ENCODE results near the gene MALL. TPM values are rescaled to one million over a fixed set of nuclear protein-coding genes. Genes with fewer than 3 reads are reported as not detected.

Gene MALL
- polyA plus RNA-seq, 4 donors = 123 to 199 (median 172) TPM

GRCh38 chr2:110146945-110147332, 31.3 kb upstream of the MALL start:
- WGBS, 3 donors = 88 to 91% (median 89%) methylated on average over 2 of the region's 2 CpGs
- no peak for FAIRE-seq
- Histone ChIP-seq H3K27ac (ENCODE audit: low read depth in 1 of 3, low read length in 2 of 3) (no peak overlapping the region), H3K4me3 (ENCODE audit: low read depth in 1 of 3, low read length in 3 of 3) (no peak overlapping the region), H3K27me3 (ENCODE audit: control insufficient read depth in 3 of 3, insufficient read depth in 3 of 3, low read length in 3 of 3) (no peaks in the 10 kb centered on the region), H3K9me3 (ENCODE audit: control insufficient read depth in 2 of 2, insufficient read depth in 1 of 2, low read depth in 1 of 2, low read length in 1 of 2) (no peaks in the 10 kb centered on the region), H3K4me1 (ENCODE audit: control insufficient read depth in 3 of 3, insufficient read depth in 2 of 3, low read depth in 1 of 3, low read length in 2 of 3) (peaks cover 0 to 15% (median 3%) of the 10 kb centered on the region in 3 donors), H3K36me3 (ENCODE audit: control insufficient read depth in 3 of 3, insufficient read depth in 2 of 3, low read depth in 1 of 3, low read length in 3 of 3) (no peaks in the 10 kb centered on the region)
- DNase-seq = no peak

- no peak for FAIRE-seq
- peak; percentile 31 to 64 for DNase-seq
Measured at GRCh38 chr2:110146183-110146944, 30.7 kb upstream of the MALL start.

GRCh38 chr2:110143982-110144381, 28.4 kb upstream of the MALL start:
- FAIRE-seq (no peak), DNase-seq (no peak)
- H3K9me3 ChIP-seq (ENCODE audit: control insufficient read depth in 2 of 2, insufficient read depth in 1 of 2, low read depth in 1 of 2, low read length in 1 of 2) = no peaks in the 10 kb centered on the region
- no peak overlapping the region for H3K4me3 ChIP-seq (ENCODE audit: low read depth in 1 of 3, low read length in 3 of 3)
- no peaks in the 10 kb centered on the region for H3K36me3 ChIP-seq (ENCODE audit: control insufficient read depth in 3 of 3, insufficient read depth in 2 of 3, low read depth in 1 of 3, low read length in 3 of 3)
- H3K27me3 ChIP-seq (ENCODE audit: control insufficient read depth in 3 of 3, insufficient read depth in 3 of 3, low read length in 3 of 3) = no peaks in the 10 kb centered on the region
- peaks cover 0 to 15% (median 3%) of the 10 kb centered on the region in 3 donors for H3K4me1 ChIP-seq (ENCODE audit: control insufficient read depth in 3 of 3, insufficient read depth in 2 of 3, low read depth in 1 of 3, low read length in 2 of 3)
- H3K27ac ChIP-seq (ENCODE audit: low read depth in 1 of 3, low read length in 2 of 3) = no peak overlapping the region

More at GRCh38 chr2:110146183-110146944, 30.7 kb upstream of the MALL start:
- no peaks in the 10 kb centered on the region for H3K9me3 ChIP-seq (ENCODE audit: control insufficient read depth in 2 of 2, insufficient read depth in 1 of 2, low read depth in 1 of 2, low read length in 1 of 2)
- H3K4me1 ChIP-seq (ENCODE audit: control insufficient read depth in 3 of 3, insufficient read depth in 2 of 3, low read depth in 1 of 3, low read length in 2 of 3) = peaks cover 0 to 15% (median 3%) of the 10 kb centered on the region in 3 donors
- H3K27ac ChIP-seq (ENCODE audit: low read depth in 1 of 3, low read length in 2 of 3) = no peak overlapping the region
- WGBS, 3 donors = 46 to 80% (median 60%) methylated on average over 2 of the region's 2 CpGs
- no peak overlapping the region for H3K4me3 ChIP-seq (ENCODE audit: low read depth in 1 of 3, low read length in 3 of 3)
- H3K27me3 ChIP-seq (ENCODE audit: control insufficient read depth in 3 of 3, insufficient read depth in 3 of 3, low read length in 3 of 3) = no peaks in the 10 kb centered on the region
- H3K36me3 ChIP-seq (ENCODE audit: control insufficient read depth in 3 of 3, insufficient read depth in 2 of 3, low read depth in 1 of 3, low read length in 3 of 3) = no peaks in the 10 kb centered on the region

GRCh38 chr2:110140401-110140800, 24.8 kb upstream of the MALL start:
- no peaks in the 10 kb centered on the region for H3K9me3 ChIP-seq (ENCODE audit: control insufficient read depth in 2 of 2, insufficient read depth in 1 of 2, low read depth in 1 of 2, low read length in 1 of 2)
- no peaks in the 10 kb centered on the region for H3K4me1 ChIP-seq (ENCODE audit: control insufficient read depth in 3 of 3, insufficient read depth in 2 of 3, low read depth in 1 of 3, low read length in 2 of 3)
- H3K27me3 ChIP-seq (ENCODE audit: control insufficient read depth in 3 of 3, insufficient read depth in 3 of 3, low read length in 3 of 3) = no peaks in the 10 kb centered on the region
- H3K4me3 ChIP-seq (ENCODE audit: low read depth in 1 of 3, low read length in 3 of 3) = no peak overlapping the region
- no peak for FAIRE-seq
- 86 to 97% (median 95%) methylated on average over 1 of the region's 1 CpG for WGBS, 3 donors
- DNase-seq = no peak
- no peaks in the 10 kb centered on the region for H3K36me3 ChIP-seq (ENCODE audit: control insufficient read depth in 3 of 3, insufficient read depth in 2 of 3, low read depth in 1 of 3, low read length in 3 of 3)
- no peak overlapping the region for H3K27ac ChIP-seq (ENCODE audit: low read depth in 1 of 3, low read length in 2 of 3)

- FAIRE-seq = no peak
- Histone ChIP-seq H3K27me3 (ENCODE audit: control insufficient read depth in 3 of 3, insufficient read depth in 3 of 3, low read length in 3 of 3) (no peaks in the 10 kb centered on the region), H3K9me3 (ENCODE audit: control insufficient read depth in 2 of 2, insufficient read depth in 1 of 2, low read depth in 1 of 2, low read length in 1 of 2) (no peaks in the 10 kb centered on the region)
Measured at GRCh38 chr2:110134025-110134424, 18.4 kb upstream of the MALL start.

GRCh38 chr2:110131166-110131565, 15.5 kb upstream of the MALL start:
- WGBS, 3 donors = 72 to 87% (median 73%) methylated on average over 2 of the region's 2 CpGs
- Histone ChIP-seq H3K4me3 (ENCODE audit: low read depth in 1 of 3, low read length in 3 of 3) (no peak overlapping the region), H3K4me1 (ENCODE audit: control insufficient read depth in 3 of 3, insufficient read depth in 2 of 3, low read depth in 1 of 3, low read length in 2 of 3) (no peaks in the 10 kb centered on the region), H3K9me3 (ENCODE audit: control insufficient read depth in 2 of 2, insufficient read depth in 1 of 2, low read depth in 1 of 2, low read length in 1 of 2) (no peaks in the 10 kb centered on the region), H3K27me3 (ENCODE audit: control insufficient read depth in 3 of 3, insufficient read depth in 3 of 3, low read length in 3 of 3) (no peaks in the 10 kb centered on the region), H3K36me3 (ENCODE audit: control insufficient read depth in 3 of 3, insufficient read depth in 2 of 3, low read depth in 1 of 3, low read length in 3 of 3) (no peaks in the 10 kb centered on the region), H3K27ac (ENCODE audit: low read depth in 1 of 3, low read length in 2 of 3) (no peak overlapping the region)
- FAIRE-seq (no peak), DNase-seq (no peak)

More at GRCh38 chr2:110134025-110134424, 18.4 kb upstream of the MALL start:
- Histone ChIP-seq H3K4me3 (ENCODE audit: low read depth in 1 of 3, low read length in 3 of 3) (no peak overlapping the region), H3K4me1 (ENCODE audit: control insufficient read depth in 3 of 3, insufficient read depth in 2 of 3, low read depth in 1 of 3, low read length in 2 of 3) (no peaks in the 10 kb centered on the region), H3K27ac (ENCODE audit: low read depth in 1 of 3, low read length in 2 of 3) (no peak overlapping the region), H3K36me3 (ENCODE audit: control insufficient read depth in 3 of 3, insufficient read depth in 2 of 3, low read depth in 1 of 3, low read length in 3 of 3) (no peaks in the 10 kb centered on the region)
- DNase-seq = no peak

- H3K4me3 ChIP-seq (ENCODE audit: low read depth in 1 of 3, low read length in 3 of 3) = no peak overlapping the region
- WGBS, 3 donors = 72 to 84% (median 80%) methylated on average over 2 of the region's 2 CpGs
- no peaks in the 10 kb centered on the region for H3K4me1 ChIP-seq (ENCODE audit: control insufficient read depth in 3 of 3, insufficient read depth in 2 of 3, low read depth in 1 of 3, low read length in 2 of 3)
- no peaks in the 10 kb centered on the region for H3K9me3 ChIP-seq (ENCODE audit: control insufficient read depth in 2 of 2, insufficient read depth in 1 of 2, low read depth in 1 of 2, low read length in 1 of 2)
- no peak overlapping the region for H3K27ac ChIP-seq (ENCODE audit: low read depth in 1 of 3, low read length in 2 of 3)
- DNase-seq (no peak), FAIRE-seq (no peak)
- H3K36me3 ChIP-seq (ENCODE audit: control insufficient read depth in 3 of 3, insufficient read depth in 2 of 3, low read depth in 1 of 3, low read length in 3 of 3) = no peaks in the 10 kb centered on the region
- H3K27me3 ChIP-seq (ENCODE audit: control insufficient read depth in 3 of 3, insufficient read depth in 3 of 3, low read length in 3 of 3) = no peaks in the 10 kb centered on the region
Measured at GRCh38 chr2:110130757-110131156, 15.1 kb upstream of the MALL start.

- Histone ChIP-seq H3K27me3 (ENCODE audit: control insufficient read depth in 3 of 3, insufficient read depth in 3 of 3, low read length in 3 of 3) (no peaks in the 10 kb centered on the region), H3K9me3 (ENCODE audit: control insufficient read depth in 2 of 2, insufficient read depth in 1 of 2, low read depth in 1 of 2, low read length in 1 of 2) (no peaks in the 10 kb centered on the region), H3K36me3 (ENCODE audit: control insufficient read depth in 3 of 3, insufficient read depth in 2 of 3, low read depth in 1 of 3, low read length in 3 of 3) (peaks cover 0 to 3% (median 0%) of the 10 kb centered on the region in 3 donors), H3K4me1 (ENCODE audit: control insufficient read depth in 3 of 3, insufficient read depth in 2 of 3, low read depth in 1 of 3, low read length in 2 of 3) (no peaks in the 10 kb centered on the region), H3K27ac (ENCODE audit: low read depth in 1 of 3, low read length in 2 of 3) (no peak overlapping the region), H3K4me3 (ENCODE audit: low read depth in 1 of 3, low read length in 3 of 3) (no peak overlapping the region)
- no peak for DNase-seq
- FAIRE-seq = no peak
- 48 to 59% (median 54%) methylated on average over 2 of the region's 2 CpGs for WGBS, 3 donors
Measured at GRCh38 chr2:110126906-110127305, 11.3 kb upstream of the MALL start.

Measured in small intestine (tissue), 7 donors.